ENCODE data around the gene LRRC75A.
"Not testable (repeated sequence)": the region's sequence is repeated elsewhere in the genome, so short reads cannot be mapped to it uniquely, and the experiment has no call there.

Gene LRRC75A

DNA sequence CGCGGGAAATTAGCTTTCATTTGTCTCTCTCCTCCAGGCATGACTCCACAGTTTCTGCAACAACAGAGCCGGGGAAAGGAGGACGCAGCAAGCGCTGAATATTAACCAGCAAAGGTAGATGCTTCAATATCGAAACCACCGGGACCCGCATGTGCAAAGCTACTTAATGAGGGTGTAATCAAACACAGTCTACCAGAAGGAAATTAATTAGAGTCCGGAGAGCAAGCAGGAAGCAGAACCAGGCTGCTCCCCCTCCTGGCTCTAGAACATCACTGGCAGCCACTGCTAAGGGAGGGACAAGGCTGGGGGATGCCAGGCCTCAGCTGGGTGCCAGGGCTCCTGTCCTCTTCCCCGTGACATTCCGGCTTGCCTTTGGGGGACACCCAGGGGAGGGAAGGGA is 21.7 kb downstream of the LRRC75A start:
- no peak for DNase-seq

DNA sequence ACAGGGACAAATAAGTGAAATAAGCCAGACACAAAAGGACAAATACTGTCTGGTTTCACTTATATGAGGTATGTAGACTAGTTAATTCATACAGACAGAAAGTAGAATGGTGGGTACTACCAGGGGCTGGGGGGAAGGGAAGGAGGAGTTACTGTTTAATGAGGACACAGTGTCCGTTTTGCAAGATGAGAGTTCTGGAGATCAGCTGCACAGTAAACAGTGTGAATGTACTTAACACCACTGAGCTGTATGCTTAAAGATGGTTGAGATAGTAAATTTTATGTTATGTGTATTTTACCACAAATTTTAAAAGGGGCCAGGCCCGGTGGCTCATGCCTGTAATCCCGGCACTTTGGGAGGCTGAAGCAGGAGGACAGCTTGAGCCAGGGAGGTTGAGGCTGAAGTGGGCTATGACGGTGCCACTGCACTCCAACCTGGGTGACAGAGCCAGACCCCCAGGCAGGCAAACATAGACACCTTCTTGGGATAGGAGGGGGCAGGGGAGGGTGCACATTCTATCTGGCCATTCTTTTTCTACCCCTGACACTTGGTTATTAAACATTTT is 23.5 kb downstream of the LRRC75A start:
- no peak for DNase-seq

DNA sequence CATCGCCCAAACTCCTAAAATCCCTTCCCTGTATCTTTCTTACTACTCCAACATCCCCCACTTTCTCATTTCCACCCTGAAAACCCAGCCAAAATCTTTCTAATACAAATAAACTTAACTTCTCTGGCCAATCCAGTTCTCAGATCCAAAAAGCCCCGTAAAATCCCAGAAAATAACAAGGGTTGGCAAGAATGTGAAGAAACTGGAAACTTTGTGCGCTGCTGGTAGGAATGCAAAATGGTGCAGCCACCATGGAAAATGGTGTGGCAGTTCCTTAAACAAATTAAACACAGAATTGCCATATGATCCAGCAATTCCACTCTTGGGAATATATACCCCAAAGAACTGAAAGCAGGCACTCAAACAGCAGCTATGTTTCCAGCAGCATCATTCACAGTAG is 24.1 kb downstream of the LRRC75A start:
- no peak for DNase-seq

DNA sequence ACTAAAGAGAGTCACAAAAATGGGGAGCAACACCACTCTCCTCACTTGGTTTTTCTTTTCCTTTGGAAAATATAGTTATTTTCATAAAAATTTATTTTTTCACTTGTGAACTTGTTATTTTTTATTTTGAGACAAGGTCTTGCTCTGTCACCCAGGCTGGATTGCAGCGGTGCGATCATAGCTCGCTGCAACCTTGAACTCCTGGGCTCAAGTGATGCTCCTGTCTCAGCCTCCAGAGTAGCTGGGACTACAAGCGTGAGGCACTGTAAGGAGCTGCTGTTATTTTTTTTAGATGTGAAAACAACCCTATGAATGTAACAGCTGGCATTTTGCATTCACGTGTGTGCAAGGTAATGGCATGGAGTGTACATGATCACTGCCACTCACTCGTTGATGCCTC is 24.9 kb downstream of the LRRC75A start:
- DNase-seq = no peak

DNA sequence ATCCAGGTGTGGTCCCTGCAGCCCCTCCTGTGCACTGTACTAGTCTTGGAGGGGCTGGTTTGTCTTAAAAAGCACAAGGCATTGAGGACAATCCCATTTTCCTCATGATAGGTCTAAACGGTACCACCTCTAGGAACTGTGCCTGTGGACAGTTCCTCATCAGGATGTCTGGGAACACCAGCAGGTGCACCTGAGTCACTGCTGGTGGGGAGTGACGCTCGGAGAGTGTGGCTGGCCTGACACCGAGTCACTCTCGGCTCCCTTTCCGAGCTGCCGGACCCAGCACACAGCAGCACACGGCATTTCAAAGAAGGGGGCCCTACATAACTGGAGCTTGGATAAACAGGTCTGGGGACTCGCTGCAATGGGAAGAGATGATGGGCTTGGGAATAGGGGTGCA is 25.6 kb downstream of the LRRC75A start:
- DNase-seq = no peak

DNA sequence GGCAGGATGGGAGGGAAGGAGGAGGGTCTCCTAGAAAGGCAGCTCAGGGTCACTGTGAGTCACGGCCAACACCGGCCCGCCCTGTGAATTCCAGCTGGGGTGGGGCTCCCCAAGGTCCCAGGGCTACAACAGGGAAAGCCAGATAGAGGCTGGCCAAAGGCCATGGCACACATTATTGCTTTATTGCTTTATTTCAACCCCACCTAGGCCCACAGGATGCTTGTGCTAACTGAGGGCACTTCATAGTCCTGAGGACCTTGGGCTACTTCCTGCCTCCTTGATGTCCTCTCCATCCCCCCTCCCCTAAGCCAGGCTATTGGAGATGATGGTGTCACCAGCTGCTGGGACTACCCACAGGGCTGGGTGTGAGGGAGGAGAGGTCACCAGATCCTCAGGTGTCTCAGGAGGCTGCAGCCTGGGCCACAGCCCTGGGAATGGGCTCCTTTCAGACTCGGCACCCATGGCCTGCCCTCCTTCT is 26.1 kb downstream of the LRRC75A start:
- DNase-seq = no peak

DNA sequence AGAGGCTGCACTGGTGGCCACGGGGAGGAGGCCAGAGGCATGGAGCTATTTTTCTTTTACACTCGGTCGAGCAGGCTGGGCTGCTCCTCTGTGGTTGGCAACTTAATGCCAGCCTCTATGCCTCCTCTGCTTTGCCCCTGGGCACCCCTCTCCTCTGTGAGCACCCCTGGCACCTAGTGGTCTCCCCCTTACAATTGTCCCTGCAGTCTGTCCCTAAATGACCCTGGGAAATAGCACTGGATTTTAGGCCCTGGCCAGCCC is 27.0 kb downstream of the LRRC75A start:
- no peak for DNase-seq

DNA sequence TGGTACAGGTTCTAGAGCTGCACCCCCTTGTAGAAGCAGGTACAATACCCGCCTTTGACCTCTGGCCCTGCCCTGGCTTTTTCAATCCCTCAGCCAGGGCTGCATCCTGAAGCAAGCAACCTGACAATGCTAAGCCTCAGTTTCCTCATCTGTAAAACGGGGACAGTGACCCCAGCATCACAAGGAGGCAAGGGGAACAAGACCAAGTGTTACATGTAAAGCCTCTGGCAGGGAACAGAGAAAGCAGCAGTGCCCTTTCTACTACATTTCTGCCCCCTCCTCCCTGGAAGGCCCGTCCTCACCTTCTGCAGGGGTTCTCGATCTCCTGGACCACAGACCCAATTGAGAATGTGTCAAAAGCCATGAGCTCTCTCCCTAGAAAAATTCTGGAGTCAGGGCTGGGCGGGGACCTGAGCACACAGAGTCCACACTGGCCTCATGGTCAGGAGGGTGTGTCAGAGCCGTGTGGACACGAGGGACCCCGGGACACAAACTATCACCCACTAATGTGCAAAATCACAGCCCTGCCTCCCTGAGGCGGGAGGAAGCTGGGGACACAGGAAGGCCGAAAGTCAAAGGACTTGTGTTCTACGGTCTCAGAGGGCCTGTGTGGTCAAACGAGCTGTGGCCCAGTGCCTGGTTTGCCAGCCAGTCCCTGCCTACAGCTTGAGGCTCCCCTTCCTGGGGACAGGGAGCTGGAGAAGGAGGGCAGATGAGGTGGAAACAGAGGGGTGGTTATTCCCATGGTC is 27.5 kb downstream of the LRRC75A start:
- no peak for DNase-seq

DNA sequence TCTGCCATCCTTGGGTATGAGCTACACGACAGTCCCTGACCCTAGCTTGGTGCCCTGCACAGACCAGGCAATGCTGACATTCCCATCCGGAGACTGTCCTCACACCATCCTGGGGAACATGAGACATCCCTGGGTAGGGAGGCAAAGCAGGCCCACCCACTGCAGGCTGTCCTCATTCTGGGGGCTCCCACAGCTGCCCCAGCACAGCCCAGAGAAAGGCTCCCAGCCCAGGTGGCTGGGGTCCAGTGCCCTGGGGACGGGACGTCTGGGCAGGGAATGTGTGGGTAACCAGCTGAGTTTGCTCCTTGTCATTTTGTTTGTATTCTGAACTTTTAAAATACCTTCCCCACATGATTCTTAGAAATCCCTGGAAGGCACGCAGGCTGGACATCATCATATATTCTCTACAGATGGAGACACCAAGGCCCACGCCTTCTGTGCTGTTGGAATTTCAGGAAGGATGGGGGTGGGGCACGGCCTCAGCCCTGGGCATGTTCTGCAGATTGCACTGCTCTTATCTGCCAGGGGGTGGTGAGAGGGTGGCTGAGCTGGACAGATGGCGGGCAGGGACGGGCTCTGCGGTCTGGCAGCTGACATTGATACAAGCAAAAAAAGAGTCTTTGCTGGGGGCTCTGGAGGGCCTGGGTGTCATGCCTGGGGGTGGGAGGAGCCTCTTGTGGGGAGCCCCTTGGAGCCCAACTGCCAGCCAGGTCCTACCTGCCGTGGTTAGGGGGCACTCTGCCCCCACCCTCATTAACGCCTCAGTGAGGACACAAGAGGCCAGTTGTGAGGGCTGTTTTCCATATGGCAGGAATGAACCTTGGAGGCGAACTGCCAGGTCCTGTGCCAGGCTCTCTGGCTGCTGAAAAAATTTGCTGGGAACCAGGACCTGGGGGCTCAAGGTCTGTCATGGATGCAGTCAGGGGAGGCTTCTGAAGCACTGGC is 28.4 kb downstream of the LRRC75A start:
- no peak for DNase-seq

DNA sequence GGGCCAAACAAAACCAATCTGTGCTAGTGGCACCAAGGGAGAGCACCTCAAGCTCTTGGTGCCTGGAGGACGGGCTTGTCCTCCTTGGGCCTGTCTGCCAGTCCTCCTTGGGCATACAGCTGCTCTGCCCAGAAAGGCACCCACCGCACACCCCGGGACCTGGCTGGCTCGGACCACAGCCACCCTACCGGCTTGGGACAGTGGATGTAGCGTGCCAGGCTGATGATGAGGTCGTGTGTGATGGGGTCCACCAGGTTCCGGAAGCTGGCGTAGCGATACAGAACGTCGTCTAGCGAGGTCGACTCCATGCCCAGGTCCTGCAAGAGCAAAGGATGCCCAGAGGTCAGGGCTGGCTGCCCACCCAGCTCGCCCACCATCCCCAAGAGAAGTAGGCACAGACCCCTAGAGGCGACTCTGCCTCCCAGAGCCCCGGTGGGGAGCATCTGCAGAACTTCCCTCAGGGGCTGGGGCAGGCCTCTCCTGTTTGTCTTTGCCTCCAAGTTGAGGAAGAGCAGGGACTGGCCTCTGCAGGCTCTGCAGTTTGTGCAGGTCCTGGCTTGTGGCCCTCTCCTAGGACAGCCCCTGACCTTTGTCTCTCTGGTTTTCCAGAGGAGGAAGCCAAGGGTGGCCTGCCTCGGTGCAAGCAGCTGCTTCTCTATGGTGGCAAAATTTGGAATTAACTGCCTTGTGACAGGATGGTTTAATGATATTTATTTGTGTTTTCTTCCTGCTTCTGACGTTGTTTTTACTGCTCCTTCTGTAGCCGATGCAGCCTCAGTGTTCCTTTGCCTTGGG is 29.7 kb downstream of the LRRC75A start:
- DNase-seq = no peak

DNA sequence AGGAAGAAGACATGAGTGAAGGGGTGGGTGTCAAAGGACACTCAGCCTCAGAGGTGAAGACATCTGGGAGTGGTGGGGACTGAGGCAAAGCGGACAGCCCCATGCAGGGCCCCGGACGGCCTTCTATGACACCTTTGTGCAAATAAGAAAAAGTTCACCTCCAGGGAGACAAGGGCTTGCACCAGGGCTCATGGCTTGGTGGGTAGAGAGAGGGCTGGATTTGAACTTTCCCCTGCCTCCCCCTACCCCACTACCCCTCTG is 30.5 kb downstream of the LRRC75A start:
- DNase-seq = no peak

DNA sequence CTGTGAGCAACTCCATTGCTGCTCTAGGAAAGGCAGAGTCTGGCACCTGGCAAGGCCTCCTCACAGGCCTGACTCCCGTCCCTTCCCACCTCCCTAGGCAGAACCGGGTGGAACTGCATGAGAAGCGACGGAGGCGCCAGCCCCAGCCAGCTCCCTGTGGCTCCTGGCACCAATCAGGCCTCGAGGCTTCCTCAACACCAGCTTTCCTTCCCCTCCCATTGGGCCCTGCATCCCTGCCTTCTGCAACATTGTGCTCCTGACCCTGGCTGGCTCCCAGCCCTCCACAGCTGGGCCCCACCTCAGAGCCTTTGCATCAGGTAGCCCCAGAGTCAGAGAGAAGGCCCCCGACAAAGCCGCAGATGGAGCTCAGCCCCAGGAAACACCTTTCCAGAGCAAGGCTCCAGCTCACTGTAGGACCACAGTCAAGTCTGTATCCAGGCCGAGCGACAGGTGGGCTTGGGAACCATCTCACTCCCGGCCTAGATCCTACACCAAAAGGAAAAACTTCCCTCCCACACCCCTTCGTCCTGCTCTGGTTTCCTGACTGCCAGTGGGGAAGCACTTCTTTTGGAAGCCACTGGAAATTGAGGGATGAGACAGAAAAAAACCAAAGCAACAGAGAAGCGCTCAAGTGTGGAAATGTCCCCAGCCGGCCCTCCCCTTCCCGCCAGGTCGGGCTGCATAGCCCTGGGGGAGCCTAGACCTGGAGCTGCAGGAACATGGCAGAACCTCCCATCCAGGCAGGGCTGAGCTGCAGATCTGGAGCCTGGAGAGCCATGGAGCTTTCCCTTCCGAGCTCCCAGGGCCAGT is 31.0 kb downstream of the LRRC75A start:
- no peak for DNase-seq

DNA sequence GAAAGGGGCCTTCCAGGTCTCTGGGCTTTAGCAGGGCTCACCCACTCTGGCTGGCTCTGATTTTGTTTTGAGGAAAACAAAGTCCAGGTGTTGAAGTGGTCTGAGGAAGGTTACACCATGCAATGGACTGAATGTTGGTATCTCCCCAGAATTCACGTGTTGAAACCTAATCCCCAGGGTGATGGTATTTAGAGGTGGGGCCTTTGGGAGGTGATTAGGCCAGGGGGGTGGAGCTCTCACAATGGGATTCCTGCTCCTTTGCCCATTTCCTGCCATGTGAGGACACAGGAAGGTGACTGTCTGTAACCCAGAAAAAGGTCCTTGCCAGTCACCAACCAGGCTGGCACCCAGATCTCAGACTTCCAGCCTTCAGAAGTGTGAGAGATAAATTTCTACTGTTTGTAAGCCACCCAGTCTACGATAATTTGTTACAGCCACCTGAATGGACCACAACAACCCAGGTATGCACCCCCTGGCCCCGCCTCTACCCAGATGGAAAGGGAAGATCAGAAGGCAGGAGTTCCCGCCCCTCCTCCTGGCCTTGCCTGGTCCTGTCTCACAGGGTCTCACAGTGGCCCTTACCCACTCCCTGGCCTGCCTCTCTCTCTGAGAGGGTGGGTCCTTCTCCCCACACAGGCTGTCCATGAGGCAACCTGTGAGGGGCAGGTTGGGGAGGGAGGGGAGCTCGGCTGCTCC is 32.0 kb downstream of the LRRC75A start:
- no peak for DNase-seq

DNA sequence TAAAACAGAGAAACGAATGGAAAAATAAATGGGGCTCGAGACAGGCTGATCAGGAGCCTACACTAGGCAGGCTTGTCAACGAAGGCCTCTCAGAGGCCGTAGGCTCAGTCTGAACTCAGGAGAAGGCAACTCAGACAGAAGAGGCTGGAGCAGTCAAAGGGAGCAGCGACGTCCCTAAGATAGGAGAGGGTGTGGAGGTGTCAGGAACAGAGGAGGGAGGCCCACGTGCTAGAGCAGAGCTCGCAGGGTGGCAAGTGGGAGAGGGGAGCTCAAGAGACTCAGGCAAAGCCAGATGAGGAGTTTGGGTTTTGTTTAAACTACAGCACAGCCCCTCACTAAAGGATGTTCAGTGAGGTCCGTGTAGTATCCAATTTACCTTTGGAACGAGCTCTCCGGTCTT is 32.7 kb downstream of the LRRC75A start:
- no peak for DNase-seq

DNA sequence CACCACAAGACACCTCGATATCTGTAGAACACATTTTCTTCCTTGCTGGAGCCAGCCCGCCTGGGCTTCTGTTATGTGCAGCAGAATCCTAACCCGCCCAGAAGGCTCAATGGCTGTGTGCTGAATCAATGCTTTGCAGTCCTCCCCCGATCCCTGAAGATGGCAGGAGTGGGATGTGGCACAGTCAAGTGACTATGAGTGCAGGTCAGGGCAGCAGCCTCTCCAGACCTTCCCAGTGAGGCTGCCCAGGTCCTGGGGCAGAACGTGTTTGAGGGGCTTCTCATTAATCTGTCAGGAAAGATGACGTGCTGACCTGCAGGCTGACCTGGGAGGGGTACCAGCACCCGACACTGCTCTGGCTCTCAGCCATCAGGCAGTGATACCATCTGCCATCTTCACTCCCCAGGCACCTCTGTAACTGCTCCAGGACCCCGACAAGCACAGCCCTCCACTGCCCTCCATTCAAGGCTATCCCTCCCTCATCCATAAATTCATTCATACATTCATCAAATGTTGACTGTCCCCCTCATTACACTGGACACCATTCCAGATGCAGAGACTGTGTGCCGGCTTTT is 35.2 kb downstream of the LRRC75A start:
- DNase-seq = no peak

DNA sequence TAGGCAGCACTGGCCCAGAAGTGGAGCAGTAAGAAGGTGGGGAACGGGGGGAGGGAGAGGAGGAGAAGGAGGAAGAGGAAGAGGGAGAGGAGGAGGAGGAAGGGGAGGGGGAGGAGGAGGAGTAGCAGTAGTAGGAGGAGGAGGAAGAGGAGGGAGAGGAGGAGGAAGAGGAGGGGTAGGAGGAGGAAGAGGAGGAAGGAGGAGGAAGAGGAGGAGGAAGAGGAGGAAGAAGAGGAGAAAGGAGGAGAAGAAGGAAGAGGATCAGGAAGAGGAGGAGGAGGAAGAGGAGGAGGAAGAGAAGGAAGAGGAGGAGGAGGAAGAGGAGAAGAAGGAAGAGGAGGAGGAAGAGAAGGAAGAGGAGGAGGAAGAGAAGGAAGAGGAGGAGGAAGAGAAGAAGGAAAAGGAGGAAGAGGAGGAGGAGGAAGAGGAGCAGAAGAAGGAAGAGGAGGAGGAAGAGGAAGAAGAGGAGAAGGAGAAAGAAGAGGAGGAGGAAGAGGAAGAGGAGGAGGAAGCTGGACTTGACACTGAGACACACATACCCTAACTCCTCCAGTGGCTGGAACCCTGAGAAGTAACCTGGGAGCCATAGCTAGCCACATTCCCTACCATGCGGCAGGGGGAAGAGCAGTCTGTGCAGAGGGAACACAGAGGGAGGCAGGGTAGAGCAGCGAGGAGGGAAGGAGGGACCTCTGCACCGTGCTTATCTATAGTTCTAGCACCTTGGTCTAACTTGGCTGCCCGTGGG is 35.8 kb downstream of the LRRC75A start:
- DNase-seq = no peak

DNA sequence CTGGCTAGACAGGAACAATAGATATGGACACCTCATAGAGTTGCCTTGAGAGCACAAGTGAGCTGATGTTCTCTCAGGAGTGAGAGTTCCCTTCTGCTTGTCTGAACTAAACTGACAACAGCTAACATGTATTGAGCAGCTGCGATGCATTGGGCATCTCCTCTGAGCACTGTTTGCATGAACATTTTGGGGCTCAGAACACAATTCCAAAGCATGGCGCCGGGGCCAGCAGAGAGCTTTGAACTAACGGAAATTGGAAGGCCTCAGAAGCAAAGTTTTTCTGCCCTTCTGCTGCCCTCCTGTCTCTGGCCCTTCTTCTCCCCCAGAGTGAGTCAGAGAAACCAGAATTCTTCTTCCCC is 38.5 kb downstream of the LRRC75A start:
- no peak for DNase-seq

DNA sequence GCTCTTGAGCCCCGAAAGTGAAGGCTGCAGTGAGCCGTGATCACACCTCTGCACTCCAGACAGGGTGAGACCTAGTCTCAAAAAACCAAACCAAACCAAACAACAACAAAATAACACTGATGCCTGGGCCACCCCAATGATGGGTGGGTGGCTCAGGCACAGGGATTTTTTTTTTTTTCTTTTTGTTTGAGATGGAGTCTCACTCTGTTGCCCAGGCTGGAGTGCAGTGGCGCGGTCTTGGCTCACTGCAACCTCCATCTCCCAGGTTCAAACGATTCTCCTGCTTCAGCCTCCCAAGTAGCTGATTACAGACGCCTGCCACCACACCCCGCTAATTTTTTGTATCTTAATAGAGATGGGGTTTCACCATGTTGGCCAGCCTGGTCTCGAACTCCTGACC is 39.7 kb downstream of the LRRC75A start:
- not testable (repeated sequence) for DNase-seq

DNA sequence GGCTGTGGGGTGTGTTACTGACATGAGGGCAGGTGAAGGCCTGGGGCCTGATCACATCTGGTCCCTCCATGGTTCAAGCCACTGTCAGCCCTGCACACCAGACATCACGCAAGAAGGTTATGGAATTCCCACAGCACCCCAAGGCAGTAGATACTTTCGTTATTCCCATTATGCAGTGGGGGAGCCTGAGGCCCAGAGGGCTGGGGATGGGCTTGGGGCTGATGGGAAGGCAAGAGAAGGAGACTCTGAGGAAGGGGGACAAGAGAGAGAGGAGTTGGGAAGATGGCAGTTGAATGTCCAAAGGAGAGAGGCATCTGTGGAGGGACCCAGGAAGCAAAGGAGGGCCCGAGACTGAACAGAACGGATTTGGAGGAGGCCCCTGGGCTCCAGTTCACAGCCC is 42.0 kb downstream of the LRRC75A start:
- DNase-seq = no peak

DNA sequence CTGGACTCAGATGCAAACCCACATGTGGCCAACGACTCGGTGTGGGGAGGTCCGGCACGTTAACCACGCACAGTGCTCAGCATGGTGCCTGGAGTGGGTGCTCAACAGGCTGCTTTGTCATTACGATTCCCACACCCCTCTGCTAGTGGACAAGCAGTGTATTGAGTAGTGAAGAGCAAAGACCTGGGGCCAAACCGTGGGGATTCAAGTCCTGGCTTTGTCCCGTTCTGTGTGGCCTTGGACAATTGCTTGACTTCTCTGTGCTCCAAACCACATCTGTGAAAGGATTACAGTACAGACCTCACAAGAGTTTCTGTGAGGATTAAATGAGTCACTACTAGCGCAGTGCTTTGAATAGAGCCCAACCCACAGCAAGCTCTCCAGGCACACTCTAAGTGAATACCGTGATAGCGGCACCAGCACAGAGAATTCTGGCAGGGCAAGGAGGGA is 42.8 kb downstream of the LRRC75A start:
- DNase-seq = no peak

DNA sequence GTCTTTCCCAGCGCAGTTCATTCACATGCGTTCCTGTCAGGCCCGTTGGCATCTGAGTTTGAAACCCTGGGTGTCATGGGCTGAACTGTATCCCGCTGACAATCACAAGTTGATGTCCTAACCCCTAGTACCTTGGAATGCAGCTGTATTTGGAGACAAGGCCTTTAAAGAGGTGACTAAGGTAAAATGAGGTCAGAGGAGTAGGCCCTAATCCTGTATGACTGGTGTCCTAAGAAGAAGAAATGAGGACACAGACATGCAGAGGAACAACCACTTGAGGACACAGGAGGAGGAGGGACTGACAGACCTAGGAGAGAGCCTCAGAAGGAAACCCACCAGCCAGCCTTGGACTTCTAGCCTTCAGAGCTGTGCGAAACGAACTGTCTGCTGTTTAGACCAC is 43.5 kb downstream of the LRRC75A start:
- no peak for DNase-seq

Data from CD4-positive, alpha-beta T cell treated with Interleukin-10 for 1 hour (primary cell).